HS-5 (cell line): ENCODE measurements around the gene RABAC1.
"Not testable (repeated sequence)": the region's sequence is repeated elsewhere in the genome, so short reads cannot be mapped to it uniquely, and the experiment has no call there.

Source experiments
- DNase-seq: peaks from one replicate; pipeline ENCODE4 v3.0.0-alpha.2; 2012; ENCODE audit warnings: low read depth

Gene RABAC1

DNA sequence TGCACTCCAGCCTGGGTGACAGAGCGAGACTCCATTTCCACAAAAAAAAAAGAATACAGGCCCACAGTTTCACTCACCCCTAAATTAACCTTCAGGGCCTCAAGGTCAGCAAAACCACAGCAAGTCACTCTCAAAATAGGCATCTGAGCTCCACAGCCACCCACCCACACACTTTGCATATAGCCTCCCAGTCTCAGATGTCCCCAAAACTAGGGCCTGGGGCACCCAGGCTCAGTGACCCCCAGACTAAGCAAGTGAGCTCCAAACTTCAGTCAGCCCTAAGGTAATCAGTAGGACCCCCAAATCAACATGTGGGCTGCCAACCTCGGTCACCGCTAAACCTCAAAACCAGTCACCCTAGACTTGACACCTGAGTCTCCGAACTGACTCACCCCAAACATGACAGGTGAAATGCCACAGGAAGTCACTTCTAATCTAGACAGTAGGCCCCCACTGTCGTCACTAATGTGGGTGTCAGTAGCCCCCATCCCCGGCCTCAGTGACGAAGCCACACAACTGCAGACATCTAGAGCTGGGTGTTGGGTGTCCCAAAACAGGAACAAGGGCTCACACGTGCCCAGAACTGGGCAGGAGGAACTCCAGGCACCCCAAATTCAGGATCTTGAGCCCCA, 13.9 kb downstream of the RABAC1 start:
- no peak for DNase-seq

DNA sequence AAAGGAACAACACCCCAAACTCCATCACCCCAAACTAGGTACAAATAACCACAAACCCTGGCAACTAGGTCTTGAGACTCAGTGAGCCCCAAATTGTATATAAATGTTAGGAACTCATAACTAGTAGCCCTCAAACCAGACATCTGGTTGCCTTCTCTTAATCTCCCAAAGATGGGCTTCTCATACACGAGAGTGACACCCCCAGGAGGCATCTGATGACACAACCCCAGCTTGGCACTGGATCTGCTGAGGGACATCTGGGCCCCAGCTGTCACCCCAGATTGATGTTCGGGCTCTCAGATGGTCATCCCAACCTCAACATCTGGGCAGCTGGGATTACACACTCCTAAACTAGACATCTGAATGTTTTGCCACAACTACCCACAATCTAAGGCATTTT, 14.8 kb downstream of the RABAC1 start:
- no peak for DNase-seq

DNA sequence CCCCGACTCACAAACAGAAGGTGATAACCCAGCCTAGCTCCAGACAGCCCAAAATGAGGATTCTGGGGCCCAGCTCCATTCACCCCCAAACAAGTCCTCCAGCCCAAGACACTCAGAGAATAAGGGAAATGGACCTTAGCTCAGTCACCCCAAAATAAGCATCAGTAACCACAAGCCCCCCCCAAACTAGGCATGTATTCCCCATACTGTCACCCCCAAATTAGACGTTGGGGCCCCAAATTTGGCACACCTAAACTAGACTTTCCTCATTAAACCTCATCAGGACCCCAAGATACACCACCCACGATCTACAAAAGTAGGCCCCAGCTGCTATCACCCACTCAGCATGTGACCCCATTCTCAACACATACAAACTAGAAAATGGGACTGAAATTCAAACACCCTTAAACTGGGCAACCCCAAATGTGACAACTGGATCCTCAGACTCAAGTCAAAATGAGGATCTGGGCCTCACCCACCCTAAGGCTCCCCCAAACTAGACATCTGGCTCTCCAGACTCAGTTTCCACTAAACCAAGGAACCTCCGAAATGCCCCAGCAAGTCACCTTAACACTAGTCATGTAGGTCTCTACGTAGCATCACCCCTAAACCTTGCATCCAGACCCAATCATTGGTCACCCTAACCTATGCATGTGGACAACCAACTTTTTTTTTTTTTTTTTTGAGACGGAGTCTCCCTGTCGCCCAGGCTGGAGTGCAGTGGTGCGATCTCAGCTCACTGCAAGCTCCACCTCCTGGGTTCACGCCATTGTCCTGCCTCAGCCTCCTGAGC, 17.5 kb downstream of the RABAC1 start:
- no peak for DNase-seq

DNA sequence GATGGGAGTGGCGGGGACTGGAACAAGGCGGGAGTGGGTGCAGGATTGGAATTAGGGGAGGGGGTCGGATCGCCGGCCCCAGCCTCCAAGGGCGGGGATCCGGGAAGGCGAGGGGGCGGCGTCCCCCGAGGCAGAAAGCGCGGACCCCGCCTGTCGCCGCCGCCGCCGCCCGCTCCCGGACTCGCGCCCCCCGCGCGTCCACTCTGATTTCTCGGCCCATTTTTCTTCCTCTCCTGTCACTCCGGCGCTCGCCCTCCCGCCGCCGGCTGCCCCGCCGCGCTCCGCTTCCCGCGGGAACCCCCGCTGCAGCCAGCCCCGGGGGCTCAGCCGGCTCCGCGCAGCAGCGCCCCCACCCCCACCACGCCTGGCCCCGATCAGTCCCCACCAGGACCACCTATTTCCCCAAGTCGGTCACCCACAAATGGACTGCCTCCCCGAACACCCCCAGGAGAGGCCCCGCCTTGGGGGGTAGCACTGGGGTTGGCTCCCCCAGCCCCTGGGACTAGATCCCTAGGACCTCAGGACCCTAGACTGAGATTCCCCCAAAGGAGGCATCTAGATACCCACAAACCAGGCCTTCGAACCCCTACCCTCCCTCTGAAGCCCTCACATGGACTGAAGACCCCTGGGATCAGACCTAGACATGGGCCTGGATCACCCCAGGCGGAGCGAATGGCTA, 18.3 kb downstream of the RABAC1 start:
- no peak for DNase-seq

DNA sequence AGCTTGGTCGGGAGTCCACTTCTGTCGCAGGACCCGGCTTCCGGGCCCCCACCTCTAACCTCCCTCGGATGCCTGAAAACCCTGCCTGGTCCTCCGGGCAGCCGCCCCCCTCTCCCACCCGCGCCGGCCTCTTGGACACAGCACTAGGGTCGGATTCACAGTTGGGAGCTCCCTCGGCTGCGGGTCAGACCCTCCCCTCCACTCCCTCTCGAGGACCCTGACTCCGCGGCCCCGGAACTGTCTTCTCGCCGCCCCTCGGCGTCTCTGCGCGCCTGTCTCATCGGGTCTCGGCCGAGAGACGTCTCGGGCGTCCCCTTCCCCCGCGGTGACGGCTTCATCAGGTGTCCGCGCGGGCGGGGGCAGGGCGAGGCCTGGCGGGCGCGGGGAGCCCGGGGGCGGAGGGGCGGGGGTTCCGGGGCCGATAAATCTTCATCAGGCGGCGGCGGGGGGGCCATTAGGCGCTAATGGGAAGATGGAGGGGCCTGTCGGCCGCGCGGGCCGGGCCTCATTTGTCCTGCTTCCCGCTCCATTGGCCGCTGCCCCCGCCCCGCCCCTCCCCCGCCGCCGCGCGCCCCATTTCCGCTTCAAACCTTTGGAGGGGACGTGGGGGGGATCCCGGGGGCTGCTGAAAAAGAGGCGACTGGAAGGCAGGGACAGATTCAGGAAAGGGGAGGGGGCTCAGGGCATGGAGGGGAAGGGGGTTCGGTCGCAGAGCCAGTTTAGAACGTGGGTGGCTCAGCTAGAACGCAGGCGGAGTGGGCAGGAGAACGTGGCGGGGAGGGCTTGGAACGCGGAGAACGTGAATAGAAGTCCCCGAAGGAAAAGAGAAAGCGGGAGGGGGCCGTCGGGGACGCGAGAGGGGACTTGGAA, 19.0 kb downstream of the RABAC1 start:
- DNase-seq, result no peak

DNA sequence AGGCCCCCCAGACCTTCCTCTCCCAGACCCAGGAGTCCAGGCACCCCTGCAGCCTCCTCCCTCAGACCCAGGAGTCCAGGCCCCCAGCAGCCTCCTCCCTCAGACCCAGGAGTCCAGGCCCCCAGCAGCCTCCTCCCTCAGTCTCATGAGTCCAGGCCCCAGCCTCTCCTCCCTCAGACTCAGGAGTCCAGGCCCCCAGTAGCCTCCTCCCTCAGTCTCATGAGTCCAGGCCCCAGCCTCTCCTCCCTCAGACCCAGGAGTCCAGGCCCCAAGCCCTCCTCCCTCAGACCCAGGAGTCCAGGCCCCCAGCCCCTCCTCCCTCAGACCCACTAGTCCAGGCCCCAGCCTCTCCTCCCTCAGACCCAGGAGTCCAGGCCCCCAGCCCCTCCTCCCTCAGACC, 19.9 kb downstream of the RABAC1 start:
- not testable (repeated sequence) for DNase-seq

DNA sequence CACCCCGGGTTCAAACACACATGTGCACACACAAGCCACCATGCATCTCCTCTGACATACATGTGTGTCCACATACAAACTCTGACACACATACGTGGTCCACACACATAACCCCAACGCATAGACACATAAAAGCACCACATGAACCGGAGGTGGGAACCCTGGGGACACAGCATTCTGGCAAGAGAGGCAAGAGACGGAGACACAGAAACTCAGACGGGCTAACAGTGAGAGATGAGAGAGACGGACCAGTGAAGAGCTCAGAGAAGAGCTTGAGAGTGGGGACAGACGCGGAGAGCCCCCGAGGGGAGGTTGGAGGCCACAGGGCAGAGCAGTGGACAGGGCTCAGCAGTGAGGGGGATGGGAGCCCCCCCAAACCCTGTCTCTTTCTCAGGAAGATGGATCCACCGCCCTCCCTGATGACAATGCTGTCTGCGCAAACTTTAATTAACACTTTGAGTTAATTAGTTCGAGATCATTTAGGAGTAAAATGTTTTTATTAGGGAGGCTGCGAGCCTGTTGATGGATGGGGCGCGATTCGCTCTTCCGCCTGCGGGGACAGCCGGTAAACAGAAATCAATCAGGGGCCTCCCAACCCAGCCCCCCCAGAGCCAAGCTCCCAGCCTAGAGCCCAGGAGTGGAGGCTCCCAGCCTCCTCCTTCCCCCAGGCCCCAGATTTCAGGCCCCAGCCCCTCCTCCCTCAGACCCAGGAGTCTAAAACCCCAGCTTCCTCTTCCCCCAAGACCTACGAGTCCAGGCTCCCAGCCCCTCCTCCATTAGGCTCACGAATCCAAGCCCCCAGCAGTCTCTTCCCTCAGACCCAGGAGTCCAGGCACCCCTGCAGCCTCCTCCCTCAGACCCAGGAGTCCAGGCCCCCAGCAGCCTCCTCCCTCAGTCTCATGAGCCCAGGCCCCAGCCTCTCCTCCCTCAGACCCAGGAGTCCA, 21.3 kb downstream of the RABAC1 start:
- DNase-seq, result no peak

DNA sequence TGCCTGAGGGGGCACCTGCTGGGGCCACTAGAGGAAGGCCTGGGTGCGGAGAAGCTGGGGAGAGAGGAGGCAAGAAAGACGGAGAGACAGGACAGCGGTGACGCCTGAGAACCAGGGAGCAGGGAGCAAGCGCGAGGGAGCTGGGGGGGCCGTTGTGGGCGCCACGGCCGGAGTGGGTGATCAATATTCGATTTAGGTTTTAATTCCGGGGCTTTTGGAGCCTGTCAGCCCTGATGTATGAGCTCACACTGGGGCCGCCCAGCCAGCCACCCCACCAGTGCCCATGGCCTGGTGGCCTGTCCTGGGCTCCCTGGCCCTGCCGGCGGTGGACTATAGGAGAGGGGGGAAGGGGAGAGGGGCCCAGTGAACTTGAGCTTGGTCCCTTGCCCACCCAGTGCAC, 22.2 kb downstream of the RABAC1 start:
- DNase-seq, result no peak

DNA sequence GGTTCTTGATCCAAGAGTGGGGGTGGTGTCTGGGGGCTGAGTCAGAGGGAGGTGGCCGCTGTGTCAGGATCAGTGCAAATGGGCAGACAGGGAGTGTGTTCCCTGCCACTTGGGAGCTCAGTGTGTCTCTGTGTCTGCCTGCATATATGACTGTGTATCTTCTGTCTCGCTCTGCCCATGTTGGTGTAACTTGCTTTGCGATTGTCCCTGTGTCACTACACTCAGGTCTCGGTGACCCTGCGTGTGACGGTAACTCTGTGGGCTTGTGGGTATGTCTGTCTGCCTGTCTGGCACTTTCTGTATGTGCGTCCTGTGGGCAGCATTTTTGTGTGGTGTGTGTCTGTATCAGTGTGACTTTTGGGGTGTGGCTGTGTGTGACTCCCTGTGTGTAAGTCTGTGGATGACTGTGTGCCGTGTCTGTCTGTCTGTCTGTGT, 22.7 kb downstream of the RABAC1 start:
- DNase-seq, result no peak

DNA sequence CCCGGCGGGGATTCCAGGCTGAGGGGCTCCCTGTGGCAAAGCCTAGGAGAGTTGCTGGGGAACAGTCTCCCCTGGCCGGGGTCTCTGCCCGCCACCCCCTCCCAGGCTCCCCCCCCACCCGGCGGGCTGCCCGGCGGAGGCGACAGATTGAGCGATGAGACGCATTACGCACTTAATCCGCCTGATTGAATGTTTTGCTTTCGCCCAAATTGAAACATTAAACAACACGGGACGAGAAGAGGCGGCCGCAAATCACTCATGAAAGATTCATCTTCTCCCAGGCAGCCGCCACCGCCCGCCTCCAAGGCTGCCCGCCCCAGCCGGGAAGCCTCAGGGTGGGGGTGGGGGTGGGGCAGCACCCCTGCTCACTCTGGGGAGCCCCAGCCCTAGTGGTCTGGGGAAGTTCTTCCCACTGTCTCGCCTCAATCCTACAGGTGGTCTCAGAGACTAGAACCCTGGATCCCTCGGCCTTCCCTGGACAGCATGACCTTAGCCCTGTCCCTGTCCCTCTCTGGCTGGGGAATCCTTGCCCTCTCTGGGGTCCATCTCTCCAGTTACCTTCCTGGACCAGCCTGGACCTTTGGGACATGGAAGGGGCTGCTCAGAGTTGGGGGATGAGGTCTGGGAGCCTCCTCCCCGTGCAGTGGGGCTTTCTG, 23.2 kb downstream of the RABAC1 start:
- no peak for DNase-seq

DNA sequence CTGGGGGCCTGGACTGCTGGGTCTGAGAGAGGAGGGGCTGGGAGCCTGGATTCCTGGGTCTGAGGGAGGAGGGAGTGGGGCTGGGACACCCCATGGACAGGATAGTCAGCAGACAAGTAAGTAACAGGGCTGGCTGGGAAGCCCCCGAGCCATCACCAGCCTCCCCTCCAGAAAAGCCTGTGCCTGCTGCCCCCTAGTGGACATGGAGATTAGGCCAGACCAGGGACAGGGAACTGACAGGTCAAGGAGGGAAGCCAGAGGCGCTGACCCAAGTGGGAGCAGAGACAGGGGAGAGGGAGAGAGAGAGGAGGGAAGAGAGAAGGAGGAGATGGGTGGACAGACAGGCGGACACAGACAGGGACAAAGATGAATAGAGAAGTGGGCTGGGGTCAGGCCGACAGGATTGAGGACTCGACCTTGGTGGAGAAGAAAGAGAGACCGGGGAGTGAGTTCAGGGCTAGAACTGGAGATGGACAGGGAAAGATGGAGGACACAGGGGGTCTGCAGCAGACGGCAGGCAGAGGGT, 24.2 kb downstream of the RABAC1 start:
- DNase-seq, result no peak

DNA sequence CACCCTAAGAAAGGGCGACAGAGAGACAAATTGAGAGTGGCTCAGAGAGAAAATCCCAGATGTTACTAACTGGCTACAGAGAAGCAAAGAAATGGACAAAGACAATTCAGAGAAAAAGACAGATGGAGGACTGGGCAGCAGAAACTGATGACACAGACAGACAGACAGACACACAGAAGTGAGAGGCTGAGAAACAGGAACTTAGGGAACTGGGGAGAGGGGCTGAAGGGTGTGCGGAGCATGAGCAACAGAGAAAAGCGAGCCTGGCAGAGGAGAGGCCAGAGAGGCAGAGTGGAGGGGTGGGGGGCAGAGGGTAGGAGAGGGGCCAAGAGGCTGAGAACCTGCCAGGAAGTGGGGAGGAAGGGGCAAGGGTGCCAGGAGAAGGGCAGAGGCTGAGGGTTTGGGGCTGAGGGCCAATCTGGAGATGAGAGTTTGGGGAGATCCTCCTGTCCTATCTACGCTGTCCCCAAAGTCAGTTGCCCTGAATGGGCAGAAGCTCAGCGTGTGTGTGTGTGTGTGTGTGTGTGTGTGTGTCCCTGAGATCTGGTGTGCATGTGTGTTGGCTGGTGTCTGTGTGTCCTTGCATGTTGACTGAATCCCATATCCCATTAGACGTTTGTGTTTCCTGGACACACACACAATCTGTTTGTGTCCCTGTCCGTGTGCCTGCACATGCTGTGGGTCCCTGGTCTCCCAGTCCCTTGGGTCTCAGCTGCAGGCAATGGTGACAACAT, 25.3 kb downstream of the RABAC1 start:
- no peak for DNase-seq

DNA sequence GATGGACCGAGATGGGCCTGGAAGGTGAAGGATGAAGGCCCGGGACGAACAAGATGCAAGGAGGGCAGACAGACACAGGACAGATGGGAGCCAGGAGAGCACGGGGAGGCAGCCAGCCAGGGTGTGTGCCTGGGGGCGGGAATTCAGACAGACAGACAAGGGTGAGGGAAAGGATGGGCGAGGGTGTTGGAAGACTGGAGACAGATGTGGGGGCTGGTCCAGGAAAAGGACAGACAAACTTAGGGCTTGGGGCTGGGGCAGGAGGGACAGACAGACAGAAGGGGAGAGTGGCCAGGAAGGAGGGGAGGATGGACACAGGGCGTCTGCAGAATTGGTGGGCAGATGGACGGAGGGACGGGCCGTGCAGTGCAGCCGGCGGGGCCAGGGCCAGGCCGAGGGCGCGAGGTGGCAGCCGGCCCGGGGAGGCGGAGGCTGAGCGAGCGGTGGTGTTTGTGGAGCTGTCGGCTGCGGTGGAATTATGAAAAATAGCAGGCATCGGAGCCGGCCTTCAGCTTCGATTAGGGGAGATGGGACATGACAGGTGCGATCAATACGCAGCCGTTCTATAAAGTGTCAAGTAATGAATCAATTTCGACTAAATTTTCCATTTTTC, 26.3 kb downstream of the RABAC1 start:
- DNase-seq, result no peak

DNA sequence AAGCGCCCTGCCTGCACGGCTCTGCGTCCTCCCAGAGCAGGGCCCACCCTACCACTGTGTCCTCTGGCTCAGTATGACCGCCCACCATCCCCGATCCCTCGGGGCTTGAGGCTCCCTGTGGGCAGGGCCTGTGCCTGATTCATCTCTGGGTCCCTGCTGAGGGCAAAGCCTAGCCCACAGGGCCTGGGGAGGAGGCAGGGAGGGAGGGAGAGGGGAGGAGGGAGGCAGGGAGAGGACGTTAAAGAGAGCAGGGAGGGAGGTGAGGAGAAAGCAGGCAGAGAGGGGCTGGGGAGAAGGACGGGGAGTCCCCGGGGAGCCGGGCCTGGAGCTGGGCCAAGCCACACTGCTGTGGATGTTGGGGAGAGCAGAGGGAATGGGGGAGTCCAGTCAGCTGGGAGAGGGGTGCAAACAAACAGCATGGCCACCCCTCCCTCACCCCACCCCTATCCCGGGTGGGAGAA, 26.8 kb downstream of the RABAC1 start:
- no peak for DNase-seq

DNA sequence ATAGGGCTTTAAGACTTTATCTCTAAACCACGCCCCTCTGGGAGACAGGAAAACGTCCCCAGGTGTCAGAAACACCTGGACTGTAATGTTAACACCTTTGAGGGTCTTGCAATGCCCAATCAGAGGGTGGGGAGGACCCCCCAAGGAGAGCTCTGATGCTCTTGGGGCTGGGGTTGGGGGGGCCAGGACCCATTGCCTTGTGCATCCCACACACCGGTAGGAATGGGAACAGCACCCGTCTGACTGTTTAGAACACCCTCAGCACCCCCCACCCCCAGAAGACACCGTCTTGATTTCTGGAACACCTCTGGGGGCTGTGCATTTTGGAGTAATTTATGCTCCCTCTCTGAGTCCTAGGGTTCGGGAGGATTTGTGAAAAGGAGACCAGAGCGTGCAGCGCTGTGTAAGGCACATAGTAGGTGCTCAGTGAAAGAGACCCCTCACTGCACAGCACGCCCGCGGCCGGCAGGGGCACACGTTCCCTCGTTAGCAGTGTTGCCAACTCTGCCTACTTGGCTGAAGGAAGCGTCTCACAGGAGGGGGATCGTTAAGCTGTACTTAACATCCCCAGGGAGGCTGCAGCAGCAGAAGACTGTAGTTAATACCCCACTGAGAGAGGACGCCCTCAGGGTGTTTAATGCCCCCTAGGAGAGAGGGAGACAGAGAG, 28.1 kb downstream of the RABAC1 start:
- no peak for DNase-seq

DNA sequence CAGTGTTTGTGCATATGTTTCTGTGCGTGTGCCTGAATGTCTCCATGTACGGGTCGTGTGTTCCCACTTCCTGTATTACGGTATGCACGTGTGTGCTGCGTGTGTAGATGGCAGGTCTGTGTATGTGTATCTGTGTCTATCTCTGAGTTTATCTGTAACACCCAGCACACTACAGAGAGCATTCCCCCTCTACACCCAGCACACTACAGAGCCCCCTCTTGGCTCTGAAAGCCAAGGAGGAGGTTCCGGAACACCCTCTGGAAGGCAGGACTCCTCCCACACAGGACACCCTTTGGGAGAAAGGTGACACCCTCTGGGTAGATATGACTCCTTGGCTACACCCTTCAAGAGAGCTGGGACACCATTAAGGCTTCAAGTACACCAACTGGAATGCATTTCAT, 28.8 kb downstream of the RABAC1 start:
- no peak for DNase-seq

DNA sequence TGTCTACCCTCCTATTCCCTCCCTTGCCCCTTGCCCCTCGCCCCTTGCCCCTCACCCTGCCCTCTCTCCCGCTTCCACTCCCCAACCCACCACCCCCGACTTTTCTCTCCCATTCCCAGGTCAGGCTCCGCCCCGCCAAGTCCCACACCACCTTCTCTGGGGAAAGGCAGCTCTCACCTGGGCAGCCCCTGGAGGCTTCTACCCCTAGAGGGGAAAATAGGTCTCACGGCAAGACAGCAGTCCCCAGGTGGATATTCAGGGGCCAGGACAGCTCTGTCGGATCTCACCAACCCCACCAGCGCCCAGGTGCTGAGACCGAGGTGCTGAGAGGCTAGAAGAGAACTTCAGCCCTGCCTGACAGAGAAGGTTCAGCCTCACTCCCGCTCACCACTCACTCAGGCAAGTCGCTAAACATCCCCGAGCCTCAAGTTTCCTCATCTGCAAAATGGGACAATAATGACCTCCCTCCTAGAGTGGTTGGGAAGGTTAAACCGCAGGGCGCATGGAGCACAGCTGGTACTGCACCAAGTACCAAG, 29.5 kb downstream of the RABAC1 start:
- no peak for DNase-seq
